MM.1S (cell line): ENCODE results near the gene CUBN.

ENCODE experiments used
- CTCF ChIP-seq: fragments of 300-600 bp; sonication (generic); IDR thresholded peaks from 2 replicates; pipeline ENCODE4 v1.5.1; 2016; ENCODE audit warnings: antibody characterized with exemption, low read length, mixed read lengths
- EZH2 ChIP-seq: fragments of 300-600 bp; sonication (generic); optimal IDR thresholded peaks from 2 replicates; pipeline ENCODE3; 2017; ENCODE audit warnings: low read depth, mild to moderate bottlenecking, antibody characterized with exemption, low read length, mixed read lengths

DNA sequence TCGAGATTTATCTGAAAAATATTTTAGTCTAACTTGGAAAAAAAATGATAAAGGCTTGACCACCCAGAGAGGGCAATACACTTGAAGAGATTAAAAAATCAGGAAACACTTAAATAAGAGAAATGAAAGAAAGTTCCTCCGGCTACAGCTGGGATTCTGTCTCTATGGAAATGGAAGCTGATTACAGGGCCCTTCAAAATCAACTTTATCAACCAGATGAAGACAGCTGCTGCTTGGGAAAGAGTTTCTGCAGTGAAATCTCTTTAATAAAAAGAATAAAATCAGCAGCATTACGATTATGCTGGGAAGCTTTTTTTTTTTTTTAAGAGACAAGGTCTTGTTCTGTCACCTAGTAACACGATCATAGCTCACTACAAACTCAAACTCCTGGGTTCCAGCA lies 316.9 kb downstream of the CUBN start:
- TF ChIP-seq CTCF (no peak), EZH2 (no peak)
